Testis (tissue), 2 donors: ENCODE data around the gene CDK5RAP3.

Experiments used
- CTCF ChIP-seq, 3 experiments: fragments of 450-650 bp in 2 of 3; fragments of 200-600 bp in 1 of 3; sonication (generic) in 1 of 3; IDR thresholded peaks; one replicate each; pipeline ENCODE4 v1.5.1; 2016 to 2019; ENCODE audit warnings: antibody characterized with exemption in 3 of 3, mild to moderate bottlenecking in 2 of 3, moderate library complexity in 1 of 3
- POLR2A ChIP-seq: fragments of 450-650 bp; IDR thresholded peaks from one replicate; pipeline ENCODE4 v1.6.1; 2017; ENCODE audit warnings: antibody characterized with exemption, mild to moderate bottlenecking, moderate library complexity

DNA sequence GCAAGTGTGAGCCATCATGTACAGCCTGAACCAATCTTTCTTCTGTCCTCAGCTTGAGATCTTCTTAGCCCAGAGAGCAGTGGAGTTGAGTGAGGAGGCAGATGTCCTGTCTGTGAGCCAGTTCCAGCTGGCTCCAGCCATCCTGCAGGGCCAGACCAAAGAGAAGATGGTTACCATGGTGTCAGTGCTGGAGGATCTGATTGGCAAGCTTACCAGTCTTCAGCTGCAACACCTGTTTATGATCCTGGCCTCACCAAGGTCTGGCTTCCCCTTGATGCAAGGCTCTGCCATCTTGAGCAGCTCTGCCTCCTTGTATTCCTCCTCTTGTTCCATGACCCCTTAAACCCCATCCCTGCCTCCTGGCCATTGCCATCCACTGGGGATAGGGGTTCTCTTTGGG, 9.6 kb downstream of the CDK5RAP3 start:
- TF ChIP-seq CTCF (IDR thresholded peaks at IDR 0.05) (no peak), POLR2A (no peak)
